ENCODE measurements around the gene TTC22. TPM values are rescaled to one million over a fixed set of nuclear protein-coding genes. Genes with fewer than 3 reads are reported as not detected.
A peak's percentile ranks its signal among the peaks of the same experiment; 100 is the strongest.

Gene TTC22
- polyA plus RNA-seq, 3 donors = 0.04 TPM; not detected in 2

GRCh38 chr1:54823670-54824069 lies 22.5 kb upstream of the TTC22 start:
- Histone ChIP-seq H3K9me3 (replicated peaks in 1 of 2; ENCODE audit: control insufficient read depth in 1 of 2, insufficient read depth in 1 of 2, low read length in 2 of 2) (peaks cover 25 to 40% of the 10 kb centered on the region in 2 donors), H3K9ac (ENCODE audit: insufficient read depth, low read length, poor library complexity, severe bottlenecking) (no peak overlapping the region), H3K27ac (ENCODE audit: low read depth in 1 of 2, low read length in 2 of 2) (no peak overlapping the region), H4K20me1 (ENCODE audit: insufficient read depth, low read length) (no peaks in the 10 kb centered on the region), H3K27me3 (ENCODE audit: control insufficient read depth in 2 of 2, insufficient read depth in 2 of 2, low read length in 2 of 2) (no peaks in the 10 kb centered on the region), H3K36me3 (replicated peaks in 1 of 2; ENCODE audit: control insufficient read depth in 1 of 2, insufficient read depth in 2 of 2, low read length in 2 of 2) (no peaks in the 10 kb centered on the region), H3K79me2 (ENCODE audit: insufficient read depth, low read length) (no peaks in the 10 kb centered on the region), H2AFZ (ENCODE audit: insufficient read depth, low read depth, low read length, poor library complexity, severe bottlenecking) (no peak overlapping the region), H3K4me3 (replicated peaks in 1 of 3; ENCODE audit: low read depth in 2 of 3, low read length in 3 of 3) (no peak overlapping the region), H3K4me1 (ENCODE audit: control insufficient read depth in 1 of 2, insufficient read depth in 2 of 2, low read length in 2 of 2) (no peaks in the 10 kb centered on the region), H3K4me2 (replicated peaks; ENCODE audit: extremely low read depth, low read length, poor library complexity, severe bottlenecking) (no peak overlapping the region)
- Mint-ChIP-seq H3K27me3 (ENCODE audit: low read depth in 3 of 3) (peaks cover 0 to 5% (median 5%) of the 10 kb centered on the region in 3 donors), H3K9me3 (peaks cover 23 to 42% (median 38%) of the 10 kb centered on the region in 7 donors), H3K4me1 (no peaks in the 10 kb centered on the region), H3K4me3 (no peak overlapping the region), H3K36me3 (no peaks in the 10 kb centered on the region), H3K27ac (no peak overlapping the region)
- TF ChIP-seq CTCF (IDR thresholded peaks at IDR 0.05) = no peak
- DNase-seq = no peak
- no CpG with 5 or more reads among the region's 3 CpGs for WGBS (ENCODE audit: insufficient coverage)
- intact Hi-C loops (cut with micrococcal nuclease) = no loop called here

DNA sequence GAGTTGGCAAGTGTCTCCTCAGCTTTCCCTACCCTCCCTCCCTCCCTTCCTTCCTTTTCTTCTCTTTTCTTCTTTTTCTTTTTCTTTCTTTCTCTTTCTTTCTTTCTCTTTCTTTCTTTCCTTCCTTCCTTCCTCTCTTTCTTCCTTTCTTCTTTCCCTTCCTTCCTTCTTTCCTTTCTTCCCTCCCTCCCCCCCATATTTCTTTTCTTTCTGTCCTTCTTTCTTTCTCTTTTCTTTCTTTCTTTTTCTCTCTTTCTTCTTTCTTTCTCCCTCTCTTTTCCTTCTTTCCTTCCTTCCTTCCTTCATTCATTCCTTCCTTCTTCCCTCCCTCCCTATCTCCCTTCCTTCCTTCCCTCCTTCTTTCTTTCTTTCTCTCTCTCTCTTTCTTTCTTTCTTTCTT lies 18.6 kb upstream of the TTC22 start:
- no peaks in the 10 kb centered on the region for H3K4me1 ChIP-seq (ENCODE audit: control insufficient read depth in 1 of 2, insufficient read depth in 2 of 2, low read length in 2 of 2)
- intact Hi-C loops (cut with micrococcal nuclease) = no loop called here
- H2AFZ ChIP-seq (ENCODE audit: insufficient read depth, low read depth, low read length, poor library complexity, severe bottlenecking) = no peak overlapping the region
- DNase-seq = no peak
- H3K27me3 ChIP-seq (ENCODE audit: control insufficient read depth in 2 of 2, insufficient read depth in 2 of 2, low read length in 2 of 2) = no peaks in the 10 kb centered on the region
- H3K9me3 ChIP-seq (replicated peaks in 1 of 2; ENCODE audit: control insufficient read depth in 1 of 2, insufficient read depth in 1 of 2, low read length in 2 of 2) = peaks cover 6 to 7% of the 10 kb centered on the region in 2 donors
- Mint-ChIP-seq H3K27me3 (ENCODE audit: low read depth in 3 of 3) (peaks cover 0 to 5% (median 4%) of the 10 kb centered on the region in 3 donors), H3K4me1 (no peaks in the 10 kb centered on the region), H3K9me3 (peaks cover 5 to 17% (median 17%) of the 10 kb centered on the region in 7 donors), H3K36me3 (no peaks in the 10 kb centered on the region), H3K27ac (peak overlapping the region in 1 of 7 donors; percentile 32), H3K4me3 (no peak overlapping the region)
- no peak overlapping the region for H3K4me3 ChIP-seq (replicated peaks in 1 of 3; ENCODE audit: low read depth in 2 of 3, low read length in 3 of 3)
- no peak overlapping the region for H3K4me2 ChIP-seq (replicated peaks; ENCODE audit: extremely low read depth, low read length, poor library complexity, severe bottlenecking)
- H3K36me3 ChIP-seq (replicated peaks in 1 of 2; ENCODE audit: control insufficient read depth in 1 of 2, insufficient read depth in 2 of 2, low read length in 2 of 2) = no peaks in the 10 kb centered on the region
- no peaks in the 10 kb centered on the region for H4K20me1 ChIP-seq (ENCODE audit: insufficient read depth, low read length)
- H3K9ac ChIP-seq (ENCODE audit: insufficient read depth, low read length, poor library complexity, severe bottlenecking) = no peak overlapping the region
- no peak overlapping the region for H3K27ac ChIP-seq (ENCODE audit: low read depth in 1 of 2, low read length in 2 of 2)
- no peak for TF ChIP-seq CTCF (IDR thresholded peaks at IDR 0.05)
- H3K79me2 ChIP-seq (ENCODE audit: insufficient read depth, low read length) = no peaks in the 10 kb centered on the region
